ENCODE measurements around the gene TRAPPC10. TPM values are rescaled to one million over a fixed set of nuclear protein-coding genes. Genes with fewer than 3 reads are reported as not detected.

Gene TRAPPC10
- total RNA-seq, 2 donors from 2014 or later = 53.5 to 72.6 TPM

GRCh38 chr21:44072111-44072510, 60.0 kb downstream of the TRAPPC10 start:
- Mint-ChIP-seq H3K27me3 (ENCODE audit: low read depth) (no peaks in the 10 kb centered on the region), H3K4me3 (no peak overlapping the region), H3K4me1 (ENCODE audit: low read depth) (peaks cover 25% of the 10 kb centered on the region), H3K9me3 (no peaks in the 10 kb centered on the region), H3K36me3 (ENCODE audit: insufficient read depth in 2 of 2) (peaks cover 8 to 20% of the 10 kb centered on the region in 2 donors), H3K27ac (no peak overlapping the region)
- no peak for DNase-seq
- ATAC-seq (replicated peaks in 1 of 2) = no peak

GRCh38 chr21:44074315-44074958, 62.3 kb downstream of the TRAPPC10 start:
- peaks cover 36% of the 10 kb centered on the region for H3K4me1 Mint-ChIP-seq (ENCODE audit: low read depth)
- H3K27ac Mint-ChIP-seq = peak overlapping the region; percentile 18
- H3K27me3 Mint-ChIP-seq (ENCODE audit: low read depth) = no peaks in the 10 kb centered on the region
- ATAC-seq (replicated peaks in 1 of 2) (no peak), DNase-seq (no peak)
- H3K4me3 Mint-ChIP-seq = no peak overlapping the region
- no peaks in the 10 kb centered on the region for H3K9me3 Mint-ChIP-seq
- H3K36me3 Mint-ChIP-seq (ENCODE audit: insufficient read depth in 2 of 2) = peaks cover 3 to 17% of the 10 kb centered on the region in 2 donors

- Mint-ChIP-seq H3K27me3 (ENCODE audit: low read depth) (no peaks in the 10 kb centered on the region), H3K27ac (peak overlapping the region; percentile 72), H3K4me1 (ENCODE audit: low read depth) (peaks cover 53% of the 10 kb centered on the region), H3K4me3 (peak overlapping the region in 1 of 2 donors; percentile 53), H3K36me3 (ENCODE audit: insufficient read depth in 2 of 2) (peaks cover 5 to 25% of the 10 kb centered on the region in 2 donors), H3K9me3 (no peaks in the 10 kb centered on the region)
- no peak for DNase-seq
- ATAC-seq (replicated peaks in 1 of 2) = peak; percentile 46 to 76
Observed at GRCh38 chr21:44076316-44076715, 64.2 kb downstream of the TRAPPC10 start.

DNA sequence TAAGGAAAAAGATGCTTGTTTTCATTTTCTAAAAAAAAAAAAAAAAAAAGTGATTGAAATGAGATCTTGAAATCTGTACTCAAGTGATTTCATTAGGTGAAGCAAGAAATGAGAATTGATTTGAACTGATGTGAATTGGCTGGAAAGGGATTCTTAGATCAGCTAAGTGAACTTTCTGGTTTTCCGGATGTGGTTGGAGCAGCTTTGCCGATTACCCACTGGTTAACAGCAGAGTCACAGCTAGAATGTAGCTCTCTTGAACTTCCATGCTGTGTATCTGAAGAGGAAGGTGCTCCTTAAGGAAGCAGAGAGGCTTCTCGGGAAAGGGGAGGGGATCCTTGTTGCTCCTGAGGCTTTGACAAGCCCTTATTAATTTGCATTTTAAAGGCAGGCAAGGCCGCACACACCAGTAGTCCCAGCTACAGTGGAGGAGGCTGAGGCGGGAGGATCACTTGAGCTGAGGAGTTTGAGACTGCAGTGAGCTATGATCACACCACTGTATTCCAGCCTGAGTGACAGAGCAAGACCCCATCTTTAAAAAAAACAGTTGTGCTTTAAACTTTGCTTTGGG, 66.4 kb downstream of the TRAPPC10 start:
- peak overlapping the region; percentile 42 to 43 for H3K4me3 Mint-ChIP-seq
- peaks cover 11 to 36% of the 10 kb centered on the region in 2 donors for H3K36me3 Mint-ChIP-seq (ENCODE audit: insufficient read depth in 2 of 2)
- peak overlapping the region; percentile 66 for H3K27ac Mint-ChIP-seq
- H3K4me1 Mint-ChIP-seq (ENCODE audit: low read depth) = peaks cover 74% of the 10 kb centered on the region
- H3K9me3 Mint-ChIP-seq = no peaks in the 10 kb centered on the region
- ATAC-seq (replicated peaks in 1 of 2) (peak; percentile 23 to 48), DNase-seq (no peak)
- no peaks in the 10 kb centered on the region for H3K27me3 Mint-ChIP-seq (ENCODE audit: low read depth)

- no peak for ATAC-seq (replicated peaks in 1 of 2)
- no peak for DNase-seq
- H3K4me1 Mint-ChIP-seq (ENCODE audit: low read depth) = peaks cover 80% of the 10 kb centered on the region
- H3K9me3 Mint-ChIP-seq = no peaks in the 10 kb centered on the region
- peak overlapping the region; percentile 14 for H3K27ac Mint-ChIP-seq
- H3K4me3 Mint-ChIP-seq = peak overlapping the region in 1 of 2 donors; percentile 1
- H3K27me3 Mint-ChIP-seq (ENCODE audit: low read depth) = no peaks in the 10 kb centered on the region
- peaks cover 11 to 32% of the 10 kb centered on the region in 2 donors for H3K36me3 Mint-ChIP-seq (ENCODE audit: insufficient read depth in 2 of 2)
Observed at GRCh38 chr21:44079446-44079845, 67.3 kb downstream of the TRAPPC10 start.

DNA sequence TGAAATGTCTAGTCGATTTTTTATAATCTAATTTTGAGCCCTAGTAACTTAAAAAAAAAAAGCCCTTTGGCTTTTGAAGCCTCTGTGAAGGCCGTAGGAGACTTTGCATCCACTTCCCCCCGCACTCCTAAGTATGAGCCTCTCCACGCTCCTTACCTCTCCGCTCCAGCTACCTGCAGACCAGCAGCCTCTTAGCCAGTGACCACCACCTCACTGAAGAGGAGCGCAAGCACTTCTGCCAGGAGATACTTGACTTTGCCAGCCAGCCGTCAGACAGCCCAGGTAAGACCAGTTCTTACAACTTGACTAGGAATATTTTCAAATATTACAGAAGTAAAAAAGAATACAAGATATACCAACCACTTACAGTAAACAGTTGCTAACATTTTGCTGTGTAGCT, 67.7 kb downstream of the TRAPPC10 start:
- no peak for ATAC-seq (replicated peaks in 1 of 2)
- Mint-ChIP-seq H3K27me3 (ENCODE audit: low read depth) (no peaks in the 10 kb centered on the region), H3K9me3 (no peaks in the 10 kb centered on the region), H3K36me3 (ENCODE audit: insufficient read depth in 2 of 2) (peaks cover 11 to 30% of the 10 kb centered on the region in 2 donors), H3K4me1 (ENCODE audit: low read depth) (peaks cover 82% of the 10 kb centered on the region), H3K27ac (peak overlapping the region; percentile 21), H3K4me3 (no peak overlapping the region)
- no peak for DNase-seq

GRCh38 chr21:44082648-44083440, 70.7 kb downstream of the TRAPPC10 start:
- Mint-ChIP-seq H3K4me3 (peak overlapping the region; percentile 77 to 93), H3K4me1 (ENCODE audit: low read depth) (peaks cover 96% of the 10 kb centered on the region), H3K27ac (peak overlapping the region; percentile 99), H3K36me3 (ENCODE audit: insufficient read depth in 2 of 2) (peaks cover 16 to 35% of the 10 kb centered on the region in 2 donors), H3K27me3 (ENCODE audit: low read depth) (no peaks in the 10 kb centered on the region), H3K9me3 (no peaks in the 10 kb centered on the region)
- ATAC-seq (replicated peaks in 1 of 2) = no peak
- DNase-seq = no peak

DNA sequence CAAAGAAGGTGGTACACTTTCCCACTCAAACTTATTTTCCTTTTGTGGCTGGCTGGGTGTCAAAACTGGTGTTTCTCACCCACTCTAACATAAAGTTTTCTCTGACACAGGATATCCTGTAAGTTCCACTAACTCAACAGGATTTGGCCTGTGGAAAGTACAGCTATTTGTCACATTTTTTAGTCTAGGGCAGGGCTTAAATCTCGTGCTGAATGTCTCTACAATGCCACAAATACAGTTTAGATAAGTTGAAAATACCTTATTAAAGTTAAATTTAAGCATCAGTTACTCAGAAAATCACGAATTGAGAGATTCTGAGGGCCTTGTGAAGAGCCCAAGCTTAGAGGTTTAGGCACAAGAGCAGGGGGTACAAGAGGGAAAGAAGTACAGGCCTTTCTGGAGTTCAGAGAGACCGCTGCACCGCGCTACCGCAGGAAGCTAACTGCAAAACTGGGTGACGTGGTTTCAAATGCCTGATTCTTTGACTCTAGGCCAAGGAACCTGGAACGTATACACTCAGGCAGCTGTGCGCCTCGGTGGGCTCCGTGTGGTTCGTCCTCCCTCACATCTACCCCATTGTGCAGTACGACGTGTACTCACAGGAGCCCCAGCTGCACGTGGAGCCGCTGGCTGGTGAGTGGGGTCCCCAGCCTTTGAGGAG, 71.7 kb downstream of the TRAPPC10 start:
- Mint-ChIP-seq H3K9me3 (no peaks in the 10 kb centered on the region), H3K36me3 (ENCODE audit: insufficient read depth in 2 of 2) (peaks cover 18 to 40% of the 10 kb centered on the region in 2 donors), H3K27ac (peak overlapping the region; percentile 99), H3K4me3 (peak overlapping the region; percentile 77 to 93), H3K27me3 (ENCODE audit: low read depth) (no peaks in the 10 kb centered on the region), H3K4me1 (ENCODE audit: low read depth) (peaks cover 96% of the 10 kb centered on the region)
- DNase-seq = peak; percentile 70 to 74
- peak; percentile 84 to 88 for ATAC-seq (replicated peaks in 1 of 2)

- H3K4me3 Mint-ChIP-seq = peak overlapping the region; percentile 77 to 93
- H3K36me3 Mint-ChIP-seq (ENCODE audit: insufficient read depth in 2 of 2) = peaks cover 24 to 48% of the 10 kb centered on the region in 2 donors
- peaks cover 99% of the 10 kb centered on the region for H3K4me1 Mint-ChIP-seq (ENCODE audit: low read depth)
- no peaks in the 10 kb centered on the region for H3K27me3 Mint-ChIP-seq (ENCODE audit: low read depth)
- no peak for DNase-seq
- no peaks in the 10 kb centered on the region for H3K9me3 Mint-ChIP-seq
- ATAC-seq (replicated peaks in 1 of 2) = no peak
- peak overlapping the region; percentile 97 for H3K27ac Mint-ChIP-seq
Observed at GRCh38 chr21:44084496-44085241, 72.6 kb downstream of the TRAPPC10 start.

GRCh38 chr21:44085491-44086321, 73.6 kb downstream of the TRAPPC10 start:
- H3K27me3 Mint-ChIP-seq (ENCODE audit: low read depth) = no peaks in the 10 kb centered on the region
- H3K4me1 Mint-ChIP-seq (ENCODE audit: low read depth) = peaks cover 97% of the 10 kb centered on the region
- H3K9me3 Mint-ChIP-seq = no peaks in the 10 kb centered on the region
- DNase-seq = no peak
- H3K27ac Mint-ChIP-seq = peak overlapping the region; percentile 97
- peak overlapping the region; percentile 77 to 93 for H3K4me3 Mint-ChIP-seq
- no peak for ATAC-seq (replicated peaks in 1 of 2)
- H3K36me3 Mint-ChIP-seq (ENCODE audit: insufficient read depth in 2 of 2) = peaks cover 26 to 51% of the 10 kb centered on the region in 2 donors

DNA sequence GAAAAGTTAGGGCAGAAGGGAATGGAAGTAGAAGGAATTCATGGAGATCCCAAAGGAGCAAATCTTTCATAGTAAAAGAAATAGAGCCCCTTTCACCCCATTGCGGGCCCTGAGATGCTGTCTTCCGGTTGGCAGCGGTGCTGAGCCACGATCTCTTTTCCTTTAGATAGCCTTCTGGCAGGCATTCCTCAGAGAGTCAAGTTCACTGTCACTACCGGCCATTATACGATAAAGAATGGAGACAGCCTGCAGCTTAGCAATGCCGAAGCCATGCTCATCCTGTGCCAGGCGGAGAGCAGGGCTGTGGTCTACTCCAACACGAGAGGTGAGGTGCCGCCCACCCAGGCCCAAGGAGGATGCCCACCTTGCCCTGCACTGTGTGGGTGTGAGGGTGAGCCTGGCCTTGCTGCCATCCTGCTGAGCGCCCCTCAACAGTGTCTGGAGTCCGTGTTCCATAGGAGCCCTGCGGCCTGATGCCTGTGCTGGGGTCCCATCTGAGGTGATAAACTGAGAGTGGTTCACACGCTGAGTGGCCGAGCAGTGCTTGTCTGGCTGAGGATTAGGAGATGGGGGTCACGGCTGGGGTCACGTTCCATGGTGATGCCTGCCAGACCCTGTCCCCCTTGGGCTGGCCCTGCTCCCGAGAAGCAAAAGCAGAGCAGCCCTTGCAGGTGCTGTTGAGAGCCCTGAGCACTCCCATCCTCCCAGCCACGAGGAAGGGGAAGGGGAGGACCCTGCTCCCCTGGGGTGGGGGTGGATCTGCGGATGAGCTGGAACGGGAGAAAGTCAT, 74.7 kb downstream of the TRAPPC10 start:
- ATAC-seq (replicated peaks in 1 of 2) (no peak), DNase-seq (no peak)
- peak overlapping the region; percentile 97 for H3K27ac Mint-ChIP-seq
- no peaks in the 10 kb centered on the region for H3K27me3 Mint-ChIP-seq (ENCODE audit: low read depth)
- H3K36me3 Mint-ChIP-seq (ENCODE audit: insufficient read depth in 2 of 2) = peaks cover 26 to 46% of the 10 kb centered on the region in 2 donors
- H3K9me3 Mint-ChIP-seq = no peaks in the 10 kb centered on the region
- peaks cover 86% of the 10 kb centered on the region for H3K4me1 Mint-ChIP-seq (ENCODE audit: low read depth)
- H3K4me3 Mint-ChIP-seq = peak overlapping the region in 1 of 2 donors; percentile 93

All from activated T-cell treated with anti-CD3 and anti-CD28 coated beads, Interleukin-2, amount 50 U/mL, for 72 hours (primary cell).